IMR-90 (cell line): Measurements from ENCODE around the gene LOC101059915.

Experiments
- CHD1 ChIP-seq: IDR thresholded peaks from 2 replicates; pipeline ENCODE4 v1.6.1; 2012; ENCODE audit warnings: low read depth, low read length, improper control_type of control experiment
- CTCF ChIP-seq: conservative IDR thresholded peaks from 2 replicates; pipeline ENCODE4 v1.5.1; 2012; ENCODE audit warnings: mild to moderate bottlenecking, low read depth, low read length, improper control_type of control experiment
- MXI1 ChIP-seq: IDR thresholded peaks from 2 replicates; pipeline ENCODE4 v1.6.1; 2012; ENCODE audit warnings: low read depth, mild to moderate bottlenecking, low read length, moderate library complexity, borderline replicate concordance
- NFE2L2 ChIP-seq: fragments of 150-350 bp; IDR thresholded peaks from 2 replicates; pipeline ENCODE4 v1.6.1; 2016; ENCODE audit warnings: low read depth, mild to moderate bottlenecking, low read length

DNA sequence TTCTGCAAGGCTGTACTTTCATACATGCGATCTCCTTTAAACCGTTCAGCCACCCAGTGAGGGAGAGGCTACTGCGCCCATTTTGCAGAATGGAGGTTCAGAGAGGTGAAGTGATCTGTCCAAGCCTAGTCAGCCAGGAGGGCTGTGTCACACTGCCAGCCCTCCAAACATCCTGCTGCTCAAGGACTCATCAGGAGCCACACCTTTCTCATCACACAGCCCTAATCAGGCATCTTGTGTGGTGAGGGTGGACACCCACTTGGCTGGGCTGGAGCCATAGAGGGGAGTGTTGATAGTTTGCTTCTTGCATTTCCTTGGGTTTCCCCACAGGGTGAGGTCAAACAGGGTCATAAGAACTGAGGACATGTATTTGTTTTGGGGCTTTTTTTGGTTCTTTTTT lies 43.6 kb upstream of the LOC101059915 start:
- TF ChIP-seq CHD1 (no peak), CTCF (no peak), MXI1 (no peak), NFE2L2 (no peak)
